B cell (primary cell): Measurements from ENCODE around the gene CBX6. TPM values are rescaled to one million over a fixed set of nuclear protein-coding genes. Genes with fewer than 3 reads are reported as not detected.

Experiments used
- ATAC-seq: fragments of 200-7000 bp; cut with Tn5 transposase; one replicate; pipeline ENCODE4 v1.10.0; 2021; ENCODE audit warnings: low read depth, mild to moderate bottlenecking, moderate number of reproducible peaks, moderate library complexity
- CTCF ChIA-PET: fragments of 350-600 bp; sonication (Branson Sonifier 250); formaldehyde crosslinking; loops from one replicate; lab custom pipeline; 2021; ENCODE audit warnings: antibody characterized with exemption, inconsistent platforms; lab: Charles Lee
- POLR2A ChIA-PET: fragments of 350-600 bp; sonication (Branson Sonifier 250); formaldehyde crosslinking; loops from one replicate; lab custom pipeline; 2021; ENCODE audit warnings: antibody characterized with exemption; lab: Charles Lee
- DNase-seq: peaks from one replicate; pipeline ENCODE4 v3.0.0; 2013
- H2AFZ ChIP-seq: 2 replicates; pipeline ENCODE4 v1.6.1; 2012; ENCODE audit warnings: mild to moderate bottlenecking, low read depth, low read length; ENCODE audit not compliant: insufficient read depth, poor library complexity, severe bottlenecking
- H3K27ac ChIP-seq, 2 donors: 1 replicate in 1 of 2; 2 replicates in 1 of 2; pipeline ENCODE4 v1.5.1; 2012 to 2013; ENCODE audit warnings: low read length in 2 of 2, mild to moderate bottlenecking in 2 of 2, moderate library complexity in 1 of 2
- H3K27me3 ChIP-seq, 4 experiments: fragments of 200-600 bp in 1 of 4; sonication (generic) in 1 of 4; replicated peaks in 1 of 4; 1 replicate in 2 of 4; 2 replicates in 2 of 4; pipeline versions ENCODE4 v1.6.1 to v1.7.0; 2013 to 2016; ENCODE audit warnings: low read length in 3 of 4, mild to moderate bottlenecking in 2 of 4, mixed read lengths in 1 of 4, moderate library complexity in 1 of 4; ENCODE audit not compliant: insufficient read depth in 4 of 4, control insufficient read depth in 3 of 4; ENCODE audit errors: control extremely low read depth in 1 of 4
- H3K36me3 ChIP-seq, 2 experiments: replicated peaks in 1 of 2; 1 replicate in 1 of 2; 2 replicates in 1 of 2; pipeline versions ENCODE4 v1.6.1 to v1.7.1; 2013; ENCODE audit warnings: low read length in 1 of 2; ENCODE audit not compliant: insufficient read depth in 2 of 2, control insufficient read depth in 1 of 2; ENCODE audit errors: control extremely low read depth in 1 of 2, extremely low read depth in 1 of 2
- H3K4me1 ChIP-seq, 2 donors: fragments of 200-600 bp in 1 of 2; sonication (generic) in 1 of 2; 1 replicate in 1 of 2; 2 replicates in 1 of 2; pipeline versions ENCODE4 v1.5.1 to v1.6.1; 2013 to 2017; ENCODE audit warnings: low read length in 2 of 2; ENCODE audit not compliant: control insufficient read depth in 2 of 2, insufficient read depth in 2 of 2
- H3K4me2 ChIP-seq: replicated peaks from 2 replicates; pipeline ENCODE3; 2012; ENCODE audit warnings: mild to moderate bottlenecking, low read depth, low read length; ENCODE audit not compliant: poor library complexity, severe bottlenecking
- H3K4me3 ChIP-seq, 5 experiments: fragments of 200-600 bp in 1 of 5; sonication (generic) in 1 of 5; 1 replicate in 3 of 5; 2 replicates in 2 of 5; pipeline versions ENCODE4 v1.5.1 to v1.7.0; 2011 to 2016; ENCODE audit warnings: low read length in 4 of 5, mild to moderate bottlenecking in 4 of 5, low read depth in 2 of 5, control low read depth in 1 of 5, moderate library complexity in 1 of 5; ENCODE audit not compliant: insufficient read depth in 1 of 5; ENCODE audit errors: control extremely low read depth in 1 of 5, extremely low read depth in 1 of 5
- H3K79me2 ChIP-seq: fragments of 200-600 bp; sonication (generic); one replicate; pipeline ENCODE4 v1.6.0; 2016; ENCODE audit warnings: low read length; ENCODE audit not compliant: control insufficient read depth, insufficient read depth
- H3K9ac ChIP-seq: fragments of 200-600 bp; sonication (generic); 2 replicates; pipeline ENCODE4 v1.6.1; 2017; ENCODE audit warnings: mild to moderate bottlenecking, low read length, moderate library complexity
- H3K9me3 ChIP-seq, 3 donors: one replicate each; pipeline versions ENCODE4 v1.6.1 to v1.7.1; 2013; ENCODE audit warnings: low read length in 2 of 3; ENCODE audit not compliant: control insufficient read depth in 2 of 3, insufficient read depth in 1 of 3; ENCODE audit errors: control extremely low read depth in 1 of 3
- H4K20me1 ChIP-seq: 2 replicates; pipeline ENCODE4 v1.6.0; 2012; ENCODE audit warnings: mild to moderate bottlenecking, low read length; ENCODE audit not compliant: insufficient read depth, control insufficient read depth, poor library complexity, severe bottlenecking
- H3K27ac Mint-ChIP-seq: one replicate; pipeline ENCODE4 v1.8.0; 2021; ENCODE audit warnings: mixed read lengths
- H3K27me3 Mint-ChIP-seq: one replicate; pipeline ENCODE4 v1.8.0; 2021; ENCODE audit warnings: mixed read lengths
- H3K4me1 Mint-ChIP-seq: one replicate; pipeline ENCODE4 v1.8.0; 2021; ENCODE audit warnings: mixed read lengths
- H3K4me3 Mint-ChIP-seq: one replicate; pipeline ENCODE4 v1.8.0; 2021; ENCODE audit warnings: mixed read lengths
- H3K9me3 Mint-ChIP-seq: one replicate; pipeline ENCODE4 v1.8.0; 2022; ENCODE audit warnings: mixed read lengths; ENCODE audit not compliant: insufficient read depth
- CTCF ChIP-seq: fragments of 200-600 bp; IDR thresholded peaks from one replicate; pipeline ENCODE4 v1.8.0; 2022; ENCODE audit warnings: antibody characterized with exemption, mild to moderate bottlenecking
- EZH2 ChIP-seq: IDR thresholded peaks from 2 replicates; pipeline ENCODE4 v1.6.1; 2012; ENCODE audit warnings: borderline replicate concordance, low read depth, mild to moderate bottlenecking, moderate library complexity, low read length; ENCODE audit not compliant: insufficient read depth, poor library complexity, severe bottlenecking
- WGBS: methylation state at CpG from one replicate; pipeline ENCODE4 v1.1.5; 2013; ENCODE audit warnings: missing lambda C conversion rate; ENCODE audit not compliant: insufficient coverage; 5-methylcytosine and 5-hydroxymethylcytosine counted together
- intact Hi-C: fragments of 100-400 bp; cut with micrococcal nuclease; formaldehyde crosslinking; loops from one replicate; pipeline ENCODE4 v1.10.0; 2022
- polyA plus RNA-seq: library from polyadenylated mRNA; depleted of rRNA; stranded (reverse); fragments of >200 nt; gene quantifications from 2 replicates; pipeline ENCODE4 v1.2.3, GENCODE V29; 2012
- total RNA-seq, 2 donors: library from RNA; stranded (reverse); fragments of 120-200 nt in 1 of 2; gene quantifications; 1 replicate in 1 of 2; 2 replicates in 1 of 2; pipeline versions ENCODE4 v1.2.3 to v1.2.4, GENCODE V29; 2013 to 2022

Gene CBX6
- total and polyA plus RNA-seq, 2 donors (not counting 1 experiment from before 2014, with no cell fraction given), result 14.9 to 55.1 TPM

GRCh38 chr22:38844315-38845003, 27.6 kb downstream of the CBX6 start:
- peak overlapping the region; percentile 81 for H3K4me2 ChIP-seq
- WGBS, result 7% methylated on average over 11 of the region's 22 CpGs
- intact Hi-C loops, result loop anchor here (5.0 kb wide), 1 partner anchor 87 kb away; the partner anchor contains the start of gene SUN2
- TF ChIP-seq CTCF, result no peak
- no peak for TF ChIP-seq EZH2
- H3K4me1 Mint-ChIP-seq, result peaks cover 11% of the 10 kb centered on the region
- peaks cover 0 to 59% (median 27%) of the 10 kb centered on the region in 4 experiments for H3K27me3 ChIP-seq
- H3K9me3 ChIP-seq, result no peaks in the 10 kb centered on the region
- ChIA-PET CTCF (interaction anchor here (0.9 to 2.1 kb wide), 6 partner anchors 11 to 120 kb away, joined by 3 to 12 read pairs (median 6); no protein-coding TSS in a partner anchor), POLR2A (interaction anchor here (1.5 kb wide), 1 partner anchor 163 kb away, joined by 3 read pairs; the partner anchor contains the start of gene TOMM22)
- no peaks in the 10 kb centered on the region for H3K9me3 Mint-ChIP-seq
- DNase-seq, result peak; percentile 26
- H3K27ac ChIP-seq, result no peak overlapping the region
- H3K4me3 Mint-ChIP-seq, result peak overlapping the region; percentile 60
- peak overlapping the region; percentile 37 for H3K9ac ChIP-seq
- no peaks in the 10 kb centered on the region for H3K36me3 ChIP-seq
- H3K27me3 Mint-ChIP-seq, result peaks cover 60% of the 10 kb centered on the region
- H4K20me1 ChIP-seq, result no peaks in the 10 kb centered on the region
- H2AFZ ChIP-seq, result peak overlapping the region; percentile 44
- peak overlapping the region; percentile 32 for H3K27ac Mint-ChIP-seq
- peaks cover 6 to 13% of the 10 kb centered on the region in 2 donors for H3K4me1 ChIP-seq
- peak overlapping the region in 2 of 5 experiments; percentile 26 to 29 for H3K4me3 ChIP-seq
- no peaks in the 10 kb centered on the region for H3K79me2 ChIP-seq
- ATAC-seq, result no peak
